SH-SY5Y (cell line): ENCODE measurements around the gene RBM33.

ENCODE experiments used
- GATA2 ChIP-seq: IDR thresholded peaks from 2 replicates; pipeline ENCODE4 v1.6.1; 2011; ENCODE audit warnings: mild to moderate bottlenecking, low read depth, low read length
- GATA3 ChIP-seq: IDR thresholded peaks from 2 replicates; pipeline ENCODE4 v1.6.1; 2011; ENCODE audit warnings: low read depth, mild to moderate bottlenecking, low read length, moderate library complexity

The RBM33 gene

DNA sequence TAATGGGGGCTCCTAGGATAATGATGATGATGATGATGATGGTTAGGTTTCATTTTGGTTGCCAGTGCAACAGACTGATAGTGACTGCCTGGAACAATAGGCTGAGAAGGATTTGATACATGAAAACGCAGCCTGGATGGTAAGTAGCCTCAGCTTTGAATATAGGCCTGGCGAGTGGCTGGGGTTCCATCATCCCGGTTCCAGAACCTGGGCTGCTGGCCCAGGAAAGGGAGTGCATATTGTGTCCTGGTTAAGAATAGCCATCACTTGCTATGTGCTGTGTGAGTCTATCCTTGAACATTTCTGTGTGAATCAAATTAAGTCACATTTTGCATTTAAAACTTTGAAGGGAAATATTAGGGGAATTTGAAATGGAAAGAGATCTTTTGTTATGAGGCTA lies 105.1 kb downstream of the RBM33 start:
- TF ChIP-seq GATA3 (no peak), GATA2 (no peak)

DNA sequence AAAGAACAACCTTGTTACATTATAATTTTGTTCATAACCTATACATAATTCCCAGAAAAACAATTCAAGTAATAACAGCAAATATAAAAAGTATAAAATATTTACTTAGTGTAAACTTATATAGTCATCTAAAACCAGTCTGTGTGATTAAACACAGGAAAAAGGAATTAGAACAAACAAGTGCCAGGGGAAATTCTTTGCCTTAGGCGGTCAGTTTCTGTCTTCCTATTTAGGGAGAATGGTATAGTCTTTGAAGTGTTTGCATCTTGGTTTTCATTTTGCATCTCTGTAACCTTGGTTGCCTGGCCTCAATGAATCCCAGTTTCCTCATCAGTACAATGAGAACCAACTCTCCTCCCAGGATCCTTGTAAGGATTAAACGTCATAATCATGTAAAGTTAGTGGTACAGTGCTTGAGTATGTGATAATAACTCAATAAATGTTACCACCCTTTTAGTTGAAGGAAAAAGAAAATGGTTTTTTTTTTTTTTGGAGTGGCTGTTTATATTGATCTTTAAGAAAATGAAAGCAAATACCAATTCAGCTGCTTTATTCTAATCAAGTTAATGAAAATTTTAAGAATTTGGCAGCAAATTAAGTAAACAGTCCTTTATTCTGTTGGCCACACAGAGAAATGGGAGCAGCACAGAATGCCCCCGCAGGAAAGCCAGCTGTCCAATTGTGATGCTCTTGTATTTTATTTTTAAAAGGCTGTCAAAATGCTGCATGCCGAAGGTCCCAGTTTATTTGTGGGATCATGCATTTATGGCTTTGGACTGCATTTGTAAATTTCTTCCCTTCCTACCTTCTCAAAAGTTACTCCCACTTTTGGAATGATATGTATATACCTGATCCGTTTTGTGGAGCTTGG lies 106.0 kb downstream of the RBM33 start:
- TF ChIP-seq GATA2 (no peak), GATA3 (no peak)

DNA sequence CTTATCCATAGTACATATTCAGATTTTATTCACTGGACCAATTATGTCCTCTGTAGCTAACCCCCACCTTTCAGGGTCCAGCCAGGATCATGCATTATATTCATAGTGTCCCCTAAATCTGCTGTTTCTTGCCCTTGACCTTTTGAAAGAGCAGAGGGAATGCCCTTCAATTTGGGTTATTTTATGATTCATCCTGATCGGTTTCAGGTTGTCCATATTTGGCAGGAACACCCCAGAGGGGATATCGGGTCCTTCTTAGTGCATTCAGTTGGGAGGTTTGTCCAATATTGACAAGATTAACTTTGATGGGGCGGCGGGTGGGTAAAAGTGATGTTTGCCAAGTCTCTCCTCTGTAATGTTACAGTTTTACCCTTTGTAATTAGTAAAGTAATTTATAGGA lies 106.9 kb downstream of the RBM33 start:
- TF ChIP-seq GATA3 (no peak), GATA2 (no peak)

DNA sequence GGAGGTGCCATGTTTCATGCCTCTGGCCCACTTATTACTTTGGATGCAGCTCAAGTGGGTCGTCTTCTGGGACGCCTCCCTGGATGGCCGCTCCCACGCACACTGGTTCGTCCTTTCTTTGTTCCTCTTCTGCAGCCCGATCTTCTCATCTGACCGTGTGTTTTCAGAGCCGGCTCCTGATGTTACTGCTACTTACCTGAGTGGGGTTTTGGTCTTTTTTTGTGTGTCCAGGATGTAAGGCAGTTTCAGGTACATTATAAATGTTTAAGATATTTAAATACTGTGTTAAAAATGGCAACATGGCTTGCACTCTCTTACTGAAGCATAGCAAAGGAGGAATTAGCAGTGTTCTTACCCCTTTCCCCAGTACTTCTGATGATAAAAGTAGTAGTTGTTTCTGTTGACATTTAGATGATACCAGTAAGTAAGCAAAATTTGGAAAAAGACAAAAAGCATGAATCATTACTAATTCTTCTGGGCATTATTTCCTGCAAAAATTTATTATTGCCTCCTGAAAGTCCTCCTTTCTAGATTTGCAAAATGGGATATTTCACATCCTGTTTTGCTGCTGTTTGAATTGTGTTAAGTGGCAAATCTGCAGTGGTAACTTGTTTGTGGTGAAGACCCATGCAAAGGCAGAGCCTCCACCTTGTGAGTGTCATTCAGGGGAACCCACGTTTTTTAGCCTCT lies 108.4 kb downstream of the RBM33 start:
- TF ChIP-seq GATA2 (no peak), GATA3 (no peak)

DNA sequence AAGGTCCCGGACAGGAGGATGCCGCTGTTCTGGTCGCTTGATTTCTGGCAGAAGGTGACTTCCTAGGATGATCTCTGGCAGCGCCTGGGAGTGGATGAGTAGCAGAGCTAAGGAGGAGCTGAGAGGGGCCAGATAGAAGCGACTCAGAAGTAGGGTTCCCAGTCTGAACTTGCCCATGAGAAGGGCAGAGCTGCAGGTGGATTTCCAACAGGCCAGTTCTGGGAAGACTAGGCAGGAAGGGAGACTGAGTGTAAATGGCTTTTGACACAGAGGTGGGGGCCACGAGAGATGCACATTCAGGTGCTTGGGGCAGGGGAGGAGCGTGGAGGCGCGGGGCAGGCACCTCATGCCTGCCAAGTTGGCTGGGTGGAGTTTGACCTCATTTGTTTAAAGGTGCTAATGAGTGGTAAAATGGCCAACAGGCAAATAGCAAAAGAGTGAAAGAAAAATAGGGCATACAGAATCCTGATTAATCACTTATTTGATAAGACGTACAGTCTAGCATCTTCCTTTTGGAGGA lies 109.0 kb downstream of the RBM33 start:
- no peak for TF ChIP-seq GATA2
- no peak for TF ChIP-seq GATA3

DNA sequence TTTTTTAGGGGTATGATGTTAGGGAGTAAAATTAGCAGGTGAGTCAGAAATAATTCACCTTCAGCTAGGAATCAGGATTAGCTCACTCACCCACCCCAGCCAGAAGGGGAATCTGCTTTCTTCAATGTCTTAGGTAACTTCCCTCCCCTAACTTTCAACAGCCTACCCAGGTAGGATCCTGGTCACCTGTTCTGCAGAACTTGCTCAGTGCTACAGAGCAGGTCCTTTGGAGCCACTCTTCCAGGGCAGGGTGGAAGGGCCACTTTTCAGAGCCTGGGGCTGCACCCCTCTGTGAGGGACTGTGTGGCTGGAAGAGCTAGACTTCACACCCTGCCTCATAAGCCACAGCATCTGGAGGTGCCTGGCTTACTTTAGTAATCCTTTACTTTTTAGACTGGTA lies 109.7 kb downstream of the RBM33 start:
- TF ChIP-seq GATA2 (no peak), GATA3 (no peak)

DNA sequence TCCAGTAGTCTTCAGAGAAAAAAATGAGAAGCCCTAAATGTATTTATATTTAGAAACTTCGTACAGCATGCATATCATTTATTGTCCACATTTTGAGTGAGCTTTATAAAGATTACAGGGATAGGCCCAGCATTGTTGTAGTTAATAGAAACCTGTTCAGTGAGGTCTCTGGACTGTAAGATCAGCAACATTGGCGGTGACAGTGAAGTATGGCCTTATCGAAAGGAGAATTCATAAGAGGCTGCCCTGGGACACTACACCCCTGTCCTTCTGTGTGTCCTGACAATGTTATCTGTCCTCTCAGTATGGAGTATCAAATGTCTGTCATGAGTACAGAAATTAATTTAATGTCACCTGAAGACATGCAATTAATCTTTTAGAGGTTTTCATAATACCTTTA lies 110.6 kb downstream of the RBM33 start:
- TF ChIP-seq GATA3 (no peak), GATA2 (no peak)

DNA sequence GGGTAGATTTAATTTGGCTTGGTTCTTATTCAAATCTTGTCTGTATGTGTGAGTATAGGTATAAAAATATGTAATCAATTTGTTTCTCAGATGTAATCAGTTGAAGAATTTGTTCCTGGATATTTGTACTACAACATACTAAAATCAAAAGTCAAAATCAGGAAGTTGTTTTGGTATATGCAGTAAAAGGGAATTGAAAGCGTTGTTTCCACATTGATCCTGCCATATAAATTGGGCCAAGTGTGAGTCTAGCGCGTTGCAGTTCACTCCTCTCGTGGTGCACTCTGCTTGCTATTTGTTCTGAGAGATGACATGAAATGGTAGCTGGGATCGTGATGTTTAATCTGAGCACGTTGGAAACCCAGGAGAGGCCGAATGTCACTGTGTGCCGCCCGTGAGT lies 111.9 kb downstream of the RBM33 start:
- TF ChIP-seq GATA3 (no peak), GATA2 (no peak)

DNA sequence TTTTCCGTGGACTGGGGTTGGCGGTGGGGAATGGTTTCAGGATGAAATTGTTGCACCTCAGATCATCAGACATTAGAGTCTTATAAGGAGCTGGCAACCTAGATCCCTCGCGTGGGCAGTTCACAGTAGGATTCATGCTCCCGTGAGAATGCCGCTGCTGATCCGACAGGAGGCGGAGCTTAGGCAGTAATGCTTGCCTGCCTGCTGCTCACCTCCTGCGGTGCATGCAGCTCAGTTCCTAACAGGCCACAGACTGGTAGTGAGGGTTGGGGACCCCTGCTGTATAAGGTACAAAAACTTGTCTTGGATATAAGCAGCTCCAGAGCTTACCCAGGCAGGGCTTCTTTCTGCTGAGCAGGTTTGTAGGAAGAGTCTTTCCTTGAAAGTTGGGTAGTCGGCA lies 113.9 kb downstream of the RBM33 start:
- TF ChIP-seq GATA3 (no peak), GATA2 (no peak)

DNA sequence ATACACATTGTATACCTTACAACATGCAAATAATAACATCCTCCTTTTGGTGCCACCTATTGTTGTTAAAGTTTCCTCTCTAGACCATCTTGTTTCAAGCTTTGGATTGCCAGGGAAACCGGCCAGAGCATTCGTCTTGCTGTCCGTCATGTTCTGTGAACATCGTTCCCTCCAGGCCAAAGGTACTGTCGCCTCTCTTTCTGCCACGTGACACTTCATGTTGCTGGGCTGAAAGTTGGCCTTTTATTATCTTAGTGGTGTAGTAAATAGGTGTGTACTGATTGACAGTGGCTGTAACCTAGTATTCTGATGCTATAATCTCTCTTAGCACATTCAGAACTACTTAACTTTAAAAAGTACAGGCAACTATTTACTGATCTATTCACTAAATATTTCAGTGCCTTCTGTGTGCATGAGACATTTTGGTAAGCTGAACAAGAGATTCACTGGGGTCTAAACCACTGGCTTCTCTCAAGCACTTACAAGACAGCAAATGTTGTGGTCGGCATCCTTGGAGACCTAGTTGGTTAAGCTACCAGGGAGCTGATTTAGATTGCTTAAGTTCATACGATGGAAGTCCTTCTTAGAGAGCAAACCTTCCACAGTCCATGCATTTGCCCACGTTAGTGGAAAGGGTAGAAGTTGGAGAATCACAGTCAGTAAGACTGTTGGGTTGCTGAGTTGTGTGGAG lies 115.4 kb downstream of the RBM33 start:
- TF ChIP-seq GATA2 (no peak), GATA3 (no peak)

DNA sequence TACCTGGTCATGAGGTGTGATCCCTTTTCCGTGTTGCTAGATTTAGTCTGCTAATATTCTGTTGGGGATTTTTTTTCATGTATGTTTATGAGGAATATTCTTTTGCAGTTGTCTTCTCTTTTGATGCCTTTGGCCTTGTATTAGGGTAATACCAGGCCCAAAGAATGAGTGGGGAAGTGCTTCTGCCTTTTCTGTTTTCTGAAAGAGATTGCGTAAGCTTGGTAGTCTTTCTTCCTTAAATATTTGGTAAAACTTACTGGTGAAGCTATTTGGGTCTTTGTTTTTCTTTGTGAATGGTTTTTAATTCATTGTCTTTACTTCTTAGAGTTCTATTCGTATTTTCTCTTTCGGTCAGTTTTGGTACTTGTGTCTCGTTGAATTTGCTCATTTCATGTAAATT lies 116.7 kb downstream of the RBM33 start:
- no peak for TF ChIP-seq GATA3
- no peak for TF ChIP-seq GATA2

DNA sequence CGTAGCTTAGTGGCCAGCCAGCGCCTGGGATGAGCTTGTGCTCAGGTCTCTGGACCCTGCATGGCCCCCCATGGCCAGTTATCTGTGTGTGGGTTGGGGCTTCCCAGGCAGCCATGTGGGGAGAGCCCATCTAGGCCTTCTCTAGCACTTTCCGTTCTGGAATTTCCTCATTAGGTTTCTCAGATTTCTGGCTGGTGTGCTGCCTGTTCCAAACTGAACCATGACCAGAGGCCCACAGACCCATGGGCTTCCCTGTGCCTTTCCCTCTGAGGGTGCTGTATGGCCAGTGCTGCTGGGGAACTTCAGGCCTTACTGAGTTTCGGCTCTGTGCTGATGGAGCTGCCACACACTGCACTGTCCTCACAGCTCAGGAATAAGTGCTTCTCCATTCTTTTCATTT lies 117.6 kb downstream of the RBM33 start:
- TF ChIP-seq GATA3 (no peak), GATA2 (no peak)

DNA sequence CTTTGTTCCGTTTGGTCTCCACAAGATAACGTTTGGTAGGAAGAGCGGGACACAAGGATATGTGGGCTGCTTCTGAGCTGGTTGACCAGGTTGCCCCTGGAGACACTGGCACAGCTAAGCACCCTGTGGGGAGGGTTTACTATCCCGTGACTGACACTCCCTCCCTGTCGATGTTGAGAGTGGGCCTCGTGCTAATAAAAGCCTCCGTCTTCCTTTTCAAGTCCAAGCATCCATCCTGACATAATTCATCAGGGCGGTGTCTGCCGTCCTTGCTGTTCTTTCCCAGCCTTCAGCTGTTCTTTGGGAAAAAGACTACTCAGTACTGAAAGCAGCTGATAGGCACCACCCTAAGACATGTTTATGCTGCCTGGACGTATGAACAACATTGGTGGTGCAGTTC lies 118.2 kb downstream of the RBM33 start:
- TF ChIP-seq GATA2: no peak
- no peak for TF ChIP-seq GATA3

DNA sequence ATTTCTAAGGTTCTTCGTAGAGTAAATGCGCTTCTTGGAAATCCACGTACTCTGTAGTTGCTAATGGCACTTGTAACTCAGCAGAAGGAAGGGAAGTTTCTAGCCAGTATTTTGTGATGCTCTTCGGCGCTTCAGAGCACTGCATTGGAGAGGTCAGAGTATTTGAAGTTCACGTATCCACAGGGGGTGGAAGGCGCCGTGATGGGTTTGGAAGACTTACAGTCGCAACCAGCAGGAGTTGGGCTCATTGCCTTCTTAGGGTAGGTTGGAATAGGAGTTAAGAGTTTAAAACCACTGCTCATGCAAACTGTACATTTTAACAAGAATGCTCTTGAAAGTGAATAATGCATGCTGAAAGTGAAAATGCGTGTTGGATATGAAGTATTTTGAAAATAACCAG lies 118.7 kb downstream of the RBM33 start:
- TF ChIP-seq GATA2 (no peak), GATA3 (no peak)

DNA sequence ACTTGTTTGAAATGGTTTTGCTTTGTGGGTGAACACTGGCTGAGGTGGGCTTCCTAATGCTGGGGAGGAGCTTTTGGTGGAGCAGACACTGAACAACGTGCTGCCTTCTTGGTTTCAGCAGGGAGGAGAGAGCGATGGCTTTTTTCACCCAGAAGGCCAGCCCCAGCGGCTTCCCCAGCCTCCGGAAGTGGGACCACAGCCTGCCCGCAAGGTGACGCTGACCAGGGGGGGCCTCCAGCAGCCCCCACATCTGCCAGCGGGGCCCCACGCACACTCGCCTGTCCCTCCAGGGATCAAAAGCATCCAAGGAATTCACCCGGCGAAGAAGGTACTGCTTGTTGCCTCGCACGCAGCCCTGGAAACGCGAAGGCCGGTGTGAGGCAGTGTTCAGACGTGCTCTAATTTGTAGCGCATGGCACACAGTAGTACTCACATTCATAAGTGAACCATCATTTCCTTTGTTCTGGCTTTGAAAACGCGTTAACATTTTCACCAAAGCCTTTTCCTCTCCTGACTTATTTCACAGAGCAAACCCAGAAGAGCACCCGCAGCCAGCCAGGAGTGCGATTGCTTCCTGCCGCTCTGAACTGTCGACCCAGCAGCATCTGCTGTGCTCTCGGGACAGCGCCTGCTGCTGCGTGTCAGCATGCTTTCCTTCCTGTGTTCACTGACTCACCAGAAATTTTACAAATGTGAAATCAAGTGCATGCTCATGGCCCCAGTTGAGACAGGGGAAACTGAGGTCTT lies 119.4 kb downstream of the RBM33 start:
- TF ChIP-seq GATA3: no peak
- TF ChIP-seq GATA2: no peak
